GM23338 (cell line): ENCODE results near the gene GRID1. TPM values are rescaled to one million over a fixed set of nuclear protein-coding genes. Genes with fewer than 3 reads are reported as not detected.

Experiments
- ATAC-seq: fragments of 200-7000 bp; cut with Tn5 transposase; 3 replicates; pipeline ENCODE4 v1.9.1; 2020
- DNase-seq: peaks from one replicate; pipeline ENCODE4 v3.0.0-alpha.2; 2015; ENCODE audit warnings: low spot score
- H2AFZ ChIP-seq: fragments of 200-600 bp; sonication (generic); 2 replicates; pipeline ENCODE4 v1.8.0; 2016; ENCODE audit warnings: antibody characterized with exemption, mild to moderate bottlenecking, moderate library complexity
- H3F3A ChIP-seq: fragments of 200-600 bp; sonication (generic); replicated peaks from 2 replicates; pipeline ENCODE4 v1.8.0; 2017; ENCODE audit warnings: antibody characterized with exemption, mixed run types, low read depth
- H3K27ac ChIP-seq: fragments of 200-600 bp; sonication (generic); 2 replicates; pipeline ENCODE4 v1.6.1; 2016; ENCODE audit warnings: low read depth
- H3K27me3 ChIP-seq: fragments of 200-600 bp; sonication (generic); 2 replicates; pipeline ENCODE4 v1.8.0; 2016; ENCODE audit warnings: mild to moderate bottlenecking, mixed run types, moderate library complexity; ENCODE audit not compliant: insufficient read depth
- H3K36me3 ChIP-seq: fragments of 200-600 bp; sonication (generic); 2 replicates; pipeline ENCODE4 v1.8.0; 2016; ENCODE audit warnings: mild to moderate bottlenecking; ENCODE audit not compliant: insufficient read depth
- H3K4me1 ChIP-seq: fragments of 200-600 bp; sonication (generic); 2 replicates; pipeline ENCODE4 v1.8.0; 2016; ENCODE audit warnings: mild to moderate bottlenecking, moderate library complexity; ENCODE audit not compliant: insufficient read depth
- H3K4me2 ChIP-seq: fragments of 200-600 bp; sonication (generic); 2 replicates; pipeline ENCODE4 v1.7.1; 2017; ENCODE audit warnings: mixed run types
- H3K4me3 ChIP-seq: fragments of 200-600 bp; sonication (generic); 2 replicates; pipeline ENCODE4 v1.6.1; 2016; ENCODE audit warnings: mixed run types
- H3K79me2 ChIP-seq: fragments of 200-600 bp; sonication (generic); replicated peaks from 2 replicates; pipeline ENCODE4 v1.8.0; 2017; ENCODE audit warnings: mild to moderate bottlenecking; ENCODE audit not compliant: insufficient read depth
- H3K9me2 ChIP-seq: fragments of 200-600 bp; sonication (generic); 2 replicates; pipeline ENCODE4 v1.8.0; 2017; ENCODE audit not compliant: insufficient read depth
- H4K20me1 ChIP-seq: fragments of 200-600 bp; sonication (generic); replicated peaks from 2 replicates; pipeline ENCODE4 v1.8.0; 2017; ENCODE audit warnings: mild to moderate bottlenecking; ENCODE audit not compliant: insufficient read depth
- H3K27ac Mint-ChIP-seq: 2 replicates; pipeline ENCODE4 v1.8.0; 2020; ENCODE audit warnings: inconsistent platforms, mild to moderate bottlenecking, moderate library complexity, mixed read lengths
- H3K27me3 Mint-ChIP-seq: 3 replicates; pipeline ENCODE4 v1.8.0; 2022; ENCODE audit warnings: low read depth, mild to moderate bottlenecking, moderate library complexity, mixed read lengths, inconsistent platforms; ENCODE audit not compliant: insufficient read depth, poor library complexity
- H3K36me3 Mint-ChIP-seq: 3 replicates; pipeline ENCODE4 v1.8.0; 2021; ENCODE audit warnings: low read depth, mild to moderate bottlenecking, inconsistent platforms, moderate library complexity, mixed read lengths
- H3K4me1 Mint-ChIP-seq: 3 replicates; pipeline ENCODE4 v1.8.0; 2020; ENCODE audit warnings: mild to moderate bottlenecking, inconsistent platforms, mixed read lengths
- H3K4me3 Mint-ChIP-seq: 3 replicates; pipeline ENCODE4 v1.8.0; 2021; ENCODE audit warnings: moderate library complexity, mild to moderate bottlenecking, inconsistent platforms, mixed read lengths
- H3K9me3 Mint-ChIP-seq: 3 replicates; pipeline ENCODE4 v1.8.0; 2020; ENCODE audit warnings: moderate library complexity, mild to moderate bottlenecking, inconsistent platforms, mixed read lengths
- CREB1 ChIP-seq: fragments of 250-450 bp; sonication (Bioruptor Pico); IDR thresholded peaks from 2 replicates; pipeline ENCODE4 v1.5.0; 2020; ENCODE audit warnings: low read depth, mild to moderate bottlenecking, moderate library complexity
- CTCF ChIP-seq, 2 experiments: fragments of 200-600 bp in 1 of 2; sonication (generic) in 1 of 2; conservative IDR thresholded peaks; 2 replicates each; pipeline versions ENCODE4 v1.5.1 to v1.6.1; 2016 to 2017; ENCODE audit warnings: antibody characterized with exemption in 2 of 2, low read depth in 2 of 2, mild to moderate bottlenecking in 2 of 2, moderate library complexity in 1 of 2
- ETS1 ChIP-seq: IDR thresholded peaks from 2 replicates; pipeline ENCODE4 v1.6.1; 2016; ENCODE audit warnings: antibody characterized with exemption
- EZH2 ChIP-seq: fragments of 200-600 bp; sonication (generic); IDR thresholded peaks from one replicate; pipeline ENCODE4 v1.8.0; 2017; ENCODE audit warnings: antibody characterized with exemption, mild to moderate bottlenecking, low read depth; ENCODE audit not compliant: unreplicated experiment
- EZH2phosphoT487 ChIP-seq: fragments of 200-600 bp; sonication (generic); IDR thresholded peaks from one replicate; pipeline ENCODE4 v1.8.1; 2018; ENCODE audit warnings: antibody characterized with exemption; ENCODE audit not compliant: unreplicated experiment
- JUNB ChIP-seq: IDR thresholded peaks from one replicate; pipeline ENCODE4 v1.6.1; 2016; ENCODE audit warnings: antibody characterized with exemption; ENCODE audit not compliant: unreplicated experiment
- NANOG ChIP-seq: IDR thresholded peaks from 2 replicates; pipeline ENCODE4 v1.6.1; 2016; ENCODE audit warnings: antibody characterized with exemption, borderline replicate concordance
- POLR2AphosphoS5 ChIP-seq: IDR thresholded peaks from 2 replicates; pipeline ENCODE4 v1.6.1; 2016; ENCODE audit warnings: antibody characterized with exemption, low read depth
- STAT1 ChIP-seq: IDR thresholded peaks from one replicate; pipeline ENCODE4 v1.6.1; 2016; ENCODE audit warnings: antibody characterized with exemption; ENCODE audit not compliant: unreplicated experiment
- ZNF114 ChIP-seq: fragments of 250-450 bp; sonication (Bioruptor Pico); IDR thresholded peaks from 2 replicates; pipeline ENCODE4 v1.5.0; 2020; ENCODE audit warnings: mild to moderate bottlenecking, moderate library complexity
- ZNF331 ChIP-seq: fragments of 250-450 bp; sonication (Bioruptor Pico); IDR thresholded peaks from 2 replicates; pipeline ENCODE4 v1.5.0; 2020; ENCODE audit warnings: low read depth, mild to moderate bottlenecking, moderate library complexity
- ZNF462 ChIP-seq: fragments of 250-450 bp; sonication (Bioruptor Pico); IDR thresholded peaks from 2 replicates; pipeline ENCODE4 v1.5.0; 2020; ENCODE audit warnings: mild to moderate bottlenecking, moderate library complexity
- polyA plus RNA-seq: library from polyadenylated mRNA; unstranded; fragments of >200 nt; fragmentation: Nextera tagmentation; extraction: Ambion mirVana; gene quantifications from 2 replicates; pipeline ENCODE4 v1.2.1, GENCODE V29; 2016
- total RNA-seq: library from RNA; depleted of rRNA; stranded (reverse); fragments of >200 nt; shearing (Covaris generic); gene quantifications from 2 replicates; pipeline ENCODE4 v1.2.3, GENCODE V29; 2014

The GRID1 gene
- total and polyA plus RNA-seq, 2 experiments from 2014 or later: 0.14 to 0.15 TPM

- Mint-ChIP-seq H3K4me1 (no peaks in the 10 kb centered on the region), H3K9me3 (peaks cover 34% of the 10 kb centered on the region), H3K4me3 (no peak overlapping the region), H3K27ac (no peak overlapping the region), H3K36me3 (no peaks in the 10 kb centered on the region), H3K27me3 (peaks cover 1% of the 10 kb centered on the region)
- ATAC-seq (no peak), DNase-seq (no peak)
- Histone ChIP-seq H3K4me1 (no peaks in the 10 kb centered on the region), H3F3A (no peaks in the 10 kb centered on the region), H3K4me3 (no peak overlapping the region), H3K79me2 (no peaks in the 10 kb centered on the region), H4K20me1 (no peaks in the 10 kb centered on the region), H3K36me3 (no peaks in the 10 kb centered on the region), H3K27ac (no peak overlapping the region), H3K4me2 (no peak overlapping the region), H2AFZ (no peak overlapping the region), H3K9me2 (peaks cover 13% of the 10 kb centered on the region; the same call in 1 of the 2 replicates), H3K27me3 (no peaks in the 10 kb centered on the region)
- TF ChIP-seq ZNF114 (CRISPR knock-in tag): no peak
- TF ChIP-seq EZH2phosphoT487: no peak
- TF ChIP-seq POLR2AphosphoS5: no peak
- TF ChIP-seq ETS1: no peak
- no peak for TF ChIP-seq CREB1 (CRISPR knock-in tag)
- no peak for TF ChIP-seq JUNB
- TF ChIP-seq EZH2: no peak
- no peak for TF ChIP-seq ZNF331
- TF ChIP-seq ZNF462 (CRISPR knock-in tag): no peak
- TF ChIP-seq STAT1: no peak
- no peak for TF ChIP-seq NANOG
- TF ChIP-seq CTCF (conservative IDR thresholded peaks at IDR 0.05; ENCODE audit: low read depth in 2 of 2): no peak
These were observed 253.1 kb downstream of the GRID1 start for GRCh38 chr10:86113501-86113900.
